Measurements from ENCODE around the gene GTPBP6.
"Not testable (repeated sequence)": the region's sequence is repeated elsewhere in the genome, so short reads cannot be mapped to it uniquely, and the experiment has no call there.

The GTPBP6 gene

GRCh38 chrX:264634-265455, 53.8 kb downstream of the GTPBP6 start:
- H3K27ac Mint-ChIP-seq (ENCODE audit: low read depth) = peak overlapping the region; percentile 51
- peaks cover 3% of the 10 kb centered on the region for H3K36me3 Mint-ChIP-seq (ENCODE audit: insufficient read depth)
- no peak for ATAC-seq (replicated peaks; ENCODE audit: extremely low read depth, poor library complexity, severe bottlenecking)
- H3K4me1 Mint-ChIP-seq = no peaks in the 10 kb centered on the region
- H3K27me3 Mint-ChIP-seq = no peaks in the 10 kb centered on the region
- H3K4me3 Mint-ChIP-seq = no peak overlapping the region
- H3K9me3 Mint-ChIP-seq = no peaks in the 10 kb centered on the region
- peak in 1 of 2 donors; percentile 3 for DNase-seq (ENCODE audit: low spot score in 2 of 2)

- DNase-seq (ENCODE audit: low spot score in 2 of 2); H3K4me1 Mint-ChIP-seq; H3K27me3 Mint-ChIP-seq; H3K9me3 Mint-ChIP-seq; H3K27ac Mint-ChIP-seq (ENCODE audit: low read depth); H3K4me3 Mint-ChIP-seq; H3K36me3 Mint-ChIP-seq (ENCODE audit: insufficient read depth); ATAC-seq (replicated peaks; ENCODE audit: extremely low read depth, poor library complexity, severe bottlenecking): not testable (repeated sequence)
Observed at GRCh38 chrX:264006-264405, 54.6 kb downstream of the GTPBP6 start.

GRCh38 chrX:262381-262909, 56.2 kb downstream of the GTPBP6 start:
- ATAC-seq (replicated peaks; ENCODE audit: extremely low read depth, poor library complexity, severe bottlenecking) = no peak
- peaks cover 3% of the 10 kb centered on the region for H3K36me3 Mint-ChIP-seq (ENCODE audit: insufficient read depth)
- no peaks in the 10 kb centered on the region for H3K27me3 Mint-ChIP-seq
- no peak overlapping the region for H3K27ac Mint-ChIP-seq (ENCODE audit: low read depth)
- H3K9me3 Mint-ChIP-seq = no peaks in the 10 kb centered on the region
- H3K4me1 Mint-ChIP-seq = no peaks in the 10 kb centered on the region
- DNase-seq (ENCODE audit: low spot score in 2 of 2) = no peak
- H3K4me3 Mint-ChIP-seq = no peak overlapping the region

- no peaks in the 10 kb centered on the region for H3K4me1 Mint-ChIP-seq
- no peaks in the 10 kb centered on the region for H3K27me3 Mint-ChIP-seq
- H3K9me3 Mint-ChIP-seq = no peaks in the 10 kb centered on the region
- peaks cover 3% of the 10 kb centered on the region for H3K36me3 Mint-ChIP-seq (ENCODE audit: insufficient read depth)
- DNase-seq (ENCODE audit: low spot score in 2 of 2) = no peak
- no peak overlapping the region for H3K4me3 Mint-ChIP-seq
- no peak overlapping the region for H3K27ac Mint-ChIP-seq (ENCODE audit: low read depth)
- ATAC-seq (replicated peaks; ENCODE audit: extremely low read depth, poor library complexity, severe bottlenecking) = no peak
Observed at GRCh38 chrX:261919-262352, 56.7 kb downstream of the GTPBP6 start.

- H3K4me3 Mint-ChIP-seq = no peak overlapping the region
- DNase-seq (ENCODE audit: low spot score in 2 of 2) = no peak
- H3K4me1 Mint-ChIP-seq = no peaks in the 10 kb centered on the region
- H3K27me3 Mint-ChIP-seq = no peaks in the 10 kb centered on the region
- no peak for ATAC-seq (replicated peaks; ENCODE audit: extremely low read depth, poor library complexity, severe bottlenecking)
- no peak overlapping the region for H3K27ac Mint-ChIP-seq (ENCODE audit: low read depth)
- H3K36me3 Mint-ChIP-seq (ENCODE audit: insufficient read depth) = peaks cover 3% of the 10 kb centered on the region
- no peaks in the 10 kb centered on the region for H3K9me3 Mint-ChIP-seq
Observed at GRCh38 chrX:261167-261918, 57.3 kb downstream of the GTPBP6 start.

- ATAC-seq (replicated peaks; ENCODE audit: extremely low read depth, poor library complexity, severe bottlenecking) = no peak
- Mint-ChIP-seq H3K4me1 (no peaks in the 10 kb centered on the region), H3K27ac (ENCODE audit: low read depth) (no peak overlapping the region), H3K9me3 (no peaks in the 10 kb centered on the region), H3K36me3 (ENCODE audit: insufficient read depth) (peaks cover 3% of the 10 kb centered on the region), H3K27me3 (no peaks in the 10 kb centered on the region), H3K4me3 (peak overlapping the region; percentile 25)
- DNase-seq (ENCODE audit: low spot score in 2 of 2) = no peak
Observed at GRCh38 chrX:259692-260355, 58.8 kb downstream of the GTPBP6 start.

GRCh38 chrX:258291-259040, 60.1 kb downstream of the GTPBP6 start:
- Mint-ChIP-seq H3K4me1 (no peaks in the 10 kb centered on the region), H3K4me3 (no peak overlapping the region), H3K27ac (ENCODE audit: low read depth) (no peak overlapping the region), H3K36me3 (ENCODE audit: insufficient read depth) (peaks cover 3% of the 10 kb centered on the region), H3K27me3 (no peaks in the 10 kb centered on the region), H3K9me3 (no peaks in the 10 kb centered on the region)
- DNase-seq (ENCODE audit: low spot score in 2 of 2) (no peak), ATAC-seq (replicated peaks; ENCODE audit: extremely low read depth, poor library complexity, severe bottlenecking) (no peak)

GRCh38 chrX:257681-258289, 60.8 kb downstream of the GTPBP6 start:
- no peaks in the 10 kb centered on the region for H3K27me3 Mint-ChIP-seq
- H3K4me3 Mint-ChIP-seq = no peak overlapping the region
- peaks cover 3% of the 10 kb centered on the region for H3K36me3 Mint-ChIP-seq (ENCODE audit: insufficient read depth)
- H3K9me3 Mint-ChIP-seq = peaks cover under 1% of the 10 kb centered on the region
- peaks cover under 1% of the 10 kb centered on the region for H3K4me1 Mint-ChIP-seq
- DNase-seq (ENCODE audit: low spot score in 2 of 2) (no peak), ATAC-seq (replicated peaks; ENCODE audit: extremely low read depth, poor library complexity, severe bottlenecking) (no peak)
- no peak overlapping the region for H3K27ac Mint-ChIP-seq (ENCODE audit: low read depth)

- not testable (repeated sequence) for H3K36me3 Mint-ChIP-seq (ENCODE audit: insufficient read depth); H3K27ac Mint-ChIP-seq (ENCODE audit: low read depth); H3K27me3 Mint-ChIP-seq; H3K4me3 Mint-ChIP-seq; H3K9me3 Mint-ChIP-seq; ATAC-seq (replicated peaks; ENCODE audit: extremely low read depth, poor library complexity, severe bottlenecking); DNase-seq (ENCODE audit: low spot score in 2 of 2); H3K4me1 Mint-ChIP-seq
Observed at GRCh38 chrX:257054-257453, 61.5 kb downstream of the GTPBP6 start.

- Mint-ChIP-seq H3K27ac (ENCODE audit: low read depth) (no peak overlapping the region), H3K27me3 (no peaks in the 10 kb centered on the region), H3K4me1 (peaks cover 15% of the 10 kb centered on the region), H3K36me3 (ENCODE audit: insufficient read depth) (peaks cover 1% of the 10 kb centered on the region), H3K4me3 (no peak overlapping the region), H3K9me3 (peaks cover 10% of the 10 kb centered on the region)
- ATAC-seq (replicated peaks; ENCODE audit: extremely low read depth, poor library complexity, severe bottlenecking) (no peak), DNase-seq (ENCODE audit: low spot score in 2 of 2) (no peak)
Observed at GRCh38 chrX:255923-256331, 62.7 kb downstream of the GTPBP6 start.

Measured in central memory CD8-positive, alpha-beta T cell (primary cell).